B cell (primary cell): ENCODE results near the gene HOXD8. TPM values are rescaled to one million over a fixed set of nuclear protein-coding genes. Genes with fewer than 3 reads are reported as not detected.

Experiments used
- ATAC-seq: fragments of 200-7000 bp; cut with Tn5 transposase; one replicate; pipeline ENCODE4 v1.10.0; 2021; ENCODE audit warnings: low read depth, mild to moderate bottlenecking, moderate number of reproducible peaks, moderate library complexity
- CTCF ChIA-PET: fragments of 350-600 bp; sonication (Branson Sonifier 250); formaldehyde crosslinking; loops from one replicate; lab custom pipeline; 2021; ENCODE audit warnings: antibody characterized with exemption, inconsistent platforms; lab: Charles Lee
- POLR2A ChIA-PET: fragments of 350-600 bp; sonication (Branson Sonifier 250); formaldehyde crosslinking; loops from one replicate; lab custom pipeline; 2021; ENCODE audit warnings: antibody characterized with exemption; lab: Charles Lee
- DNase-seq: peaks from one replicate; pipeline ENCODE4 v3.0.0; 2013
- H2AFZ ChIP-seq: 2 replicates; pipeline ENCODE4 v1.6.1; 2012; ENCODE audit warnings: mild to moderate bottlenecking, low read depth, low read length; ENCODE audit not compliant: insufficient read depth, poor library complexity, severe bottlenecking
- H3K27ac ChIP-seq, 2 donors: 1 replicate in 1 of 2; 2 replicates in 1 of 2; pipeline ENCODE4 v1.5.1; 2012 to 2013; ENCODE audit warnings: low read length in 2 of 2, mild to moderate bottlenecking in 2 of 2, moderate library complexity in 1 of 2
- H3K27me3 ChIP-seq, 4 experiments: fragments of 200-600 bp in 1 of 4; sonication (generic) in 1 of 4; replicated peaks in 1 of 4; 1 replicate in 2 of 4; 2 replicates in 2 of 4; pipeline versions ENCODE4 v1.6.1 to v1.7.0; 2013 to 2016; ENCODE audit warnings: low read length in 3 of 4, mild to moderate bottlenecking in 2 of 4, mixed read lengths in 1 of 4, moderate library complexity in 1 of 4; ENCODE audit not compliant: insufficient read depth in 4 of 4, control insufficient read depth in 3 of 4; ENCODE audit errors: control extremely low read depth in 1 of 4
- H3K36me3 ChIP-seq, 2 experiments: replicated peaks in 1 of 2; 1 replicate in 1 of 2; 2 replicates in 1 of 2; pipeline versions ENCODE4 v1.6.1 to v1.7.1; 2013; ENCODE audit warnings: low read length in 1 of 2; ENCODE audit not compliant: insufficient read depth in 2 of 2, control insufficient read depth in 1 of 2; ENCODE audit errors: control extremely low read depth in 1 of 2, extremely low read depth in 1 of 2
- H3K4me1 ChIP-seq, 2 donors: fragments of 200-600 bp in 1 of 2; sonication (generic) in 1 of 2; 1 replicate in 1 of 2; 2 replicates in 1 of 2; pipeline versions ENCODE4 v1.5.1 to v1.6.1; 2013 to 2017; ENCODE audit warnings: low read length in 2 of 2; ENCODE audit not compliant: control insufficient read depth in 2 of 2, insufficient read depth in 2 of 2
- H3K4me2 ChIP-seq: replicated peaks from 2 replicates; pipeline ENCODE3; 2012; ENCODE audit warnings: mild to moderate bottlenecking, low read depth, low read length; ENCODE audit not compliant: poor library complexity, severe bottlenecking
- H3K4me3 ChIP-seq, 5 experiments: fragments of 200-600 bp in 1 of 5; sonication (generic) in 1 of 5; 1 replicate in 3 of 5; 2 replicates in 2 of 5; pipeline versions ENCODE4 v1.5.1 to v1.7.0; 2011 to 2016; ENCODE audit warnings: low read length in 4 of 5, mild to moderate bottlenecking in 4 of 5, low read depth in 2 of 5, control low read depth in 1 of 5, moderate library complexity in 1 of 5; ENCODE audit not compliant: insufficient read depth in 1 of 5; ENCODE audit errors: control extremely low read depth in 1 of 5, extremely low read depth in 1 of 5
- H3K79me2 ChIP-seq: fragments of 200-600 bp; sonication (generic); one replicate; pipeline ENCODE4 v1.6.0; 2016; ENCODE audit warnings: low read length; ENCODE audit not compliant: control insufficient read depth, insufficient read depth
- H3K9ac ChIP-seq: fragments of 200-600 bp; sonication (generic); 2 replicates; pipeline ENCODE4 v1.6.1; 2017; ENCODE audit warnings: mild to moderate bottlenecking, low read length, moderate library complexity
- H3K9me3 ChIP-seq, 3 donors: one replicate each; pipeline versions ENCODE4 v1.6.1 to v1.7.1; 2013; ENCODE audit warnings: low read length in 2 of 3; ENCODE audit not compliant: control insufficient read depth in 2 of 3, insufficient read depth in 1 of 3; ENCODE audit errors: control extremely low read depth in 1 of 3
- H4K20me1 ChIP-seq: 2 replicates; pipeline ENCODE4 v1.6.0; 2012; ENCODE audit warnings: mild to moderate bottlenecking, low read length; ENCODE audit not compliant: insufficient read depth, control insufficient read depth, poor library complexity, severe bottlenecking
- H3K27ac Mint-ChIP-seq: one replicate; pipeline ENCODE4 v1.8.0; 2021; ENCODE audit warnings: mixed read lengths
- H3K27me3 Mint-ChIP-seq: one replicate; pipeline ENCODE4 v1.8.0; 2021; ENCODE audit warnings: mixed read lengths
- H3K4me1 Mint-ChIP-seq: one replicate; pipeline ENCODE4 v1.8.0; 2021; ENCODE audit warnings: mixed read lengths
- H3K4me3 Mint-ChIP-seq: one replicate; pipeline ENCODE4 v1.8.0; 2021; ENCODE audit warnings: mixed read lengths
- H3K9me3 Mint-ChIP-seq: one replicate; pipeline ENCODE4 v1.8.0; 2022; ENCODE audit warnings: mixed read lengths; ENCODE audit not compliant: insufficient read depth
- EZH2 ChIP-seq: IDR thresholded peaks from 2 replicates; pipeline ENCODE4 v1.6.1; 2012; ENCODE audit warnings: borderline replicate concordance, low read depth, mild to moderate bottlenecking, moderate library complexity, low read length; ENCODE audit not compliant: insufficient read depth, poor library complexity, severe bottlenecking
- WGBS: methylation state at CpG from one replicate; pipeline ENCODE4 v1.1.5; 2013; ENCODE audit warnings: missing lambda C conversion rate; ENCODE audit not compliant: insufficient coverage; 5-methylcytosine and 5-hydroxymethylcytosine counted together
- intact Hi-C: fragments of 100-400 bp; cut with micrococcal nuclease; formaldehyde crosslinking; loops from one replicate; pipeline ENCODE4 v1.10.0; 2022
- polyA plus RNA-seq: library from polyadenylated mRNA; depleted of rRNA; stranded (reverse); fragments of >200 nt; gene quantifications from 2 replicates; pipeline ENCODE4 v1.2.3, GENCODE V29; 2012
- total RNA-seq, 2 donors: library from RNA; stranded (reverse); fragments of 120-200 nt in 1 of 2; gene quantifications; 1 replicate in 1 of 2; 2 replicates in 1 of 2; pipeline versions ENCODE4 v1.2.3 to v1.2.4, GENCODE V29; 2013 to 2022
- TF ChIP-seq, protein P1 (sequence below): fragments of 200-600 bp; IDR thresholded peaks from one replicate; pipeline ENCODE4 v1.8.0; 2022; ENCODE audit warnings: antibody characterized with exemption, mild to moderate bottlenecking

The HOXD8 gene
- total and polyA plus RNA-seq, 2 donors (not counting 1 experiment from before 2014, with no cell fraction given), result not detected

DNA sequence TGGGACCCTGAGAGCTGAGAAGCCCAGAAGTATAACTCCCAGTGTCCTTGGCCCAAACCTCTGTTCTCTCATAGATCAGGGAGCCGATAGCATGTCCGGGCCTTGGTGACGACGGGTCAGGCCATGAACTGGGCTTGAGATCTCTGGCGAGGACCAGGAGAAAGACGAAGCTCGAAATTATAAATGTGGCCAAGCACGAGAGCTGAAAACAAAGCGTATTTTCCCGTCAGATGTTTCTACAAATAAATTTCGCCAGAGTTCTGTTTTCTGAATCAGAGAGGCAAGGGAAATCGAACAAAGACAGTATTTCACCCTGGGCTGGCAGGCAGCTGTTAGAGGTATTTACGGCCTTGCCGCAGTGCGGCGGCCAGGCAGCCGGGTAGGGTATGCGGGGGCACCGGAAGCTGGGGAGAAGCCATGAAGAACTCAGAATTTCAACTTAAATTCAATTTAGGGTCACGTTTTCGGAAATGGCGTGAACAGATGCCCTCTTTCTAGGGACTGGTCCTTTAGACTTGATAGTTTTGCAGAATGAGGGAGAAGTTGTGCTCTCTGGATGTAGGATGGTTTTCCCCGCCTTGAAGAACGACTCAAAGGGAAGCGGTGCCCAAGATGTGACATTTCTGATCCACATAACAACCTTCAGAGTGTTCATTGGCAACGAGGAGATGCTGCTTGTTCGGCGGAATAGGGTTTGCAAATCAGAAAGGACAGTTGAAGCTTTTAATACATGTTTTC lies 9.6 kb downstream of the HOXD8 start:
- POLR2A ChIA-PET, result no interaction called here
- TF ChIP-seq, protein P1, sequence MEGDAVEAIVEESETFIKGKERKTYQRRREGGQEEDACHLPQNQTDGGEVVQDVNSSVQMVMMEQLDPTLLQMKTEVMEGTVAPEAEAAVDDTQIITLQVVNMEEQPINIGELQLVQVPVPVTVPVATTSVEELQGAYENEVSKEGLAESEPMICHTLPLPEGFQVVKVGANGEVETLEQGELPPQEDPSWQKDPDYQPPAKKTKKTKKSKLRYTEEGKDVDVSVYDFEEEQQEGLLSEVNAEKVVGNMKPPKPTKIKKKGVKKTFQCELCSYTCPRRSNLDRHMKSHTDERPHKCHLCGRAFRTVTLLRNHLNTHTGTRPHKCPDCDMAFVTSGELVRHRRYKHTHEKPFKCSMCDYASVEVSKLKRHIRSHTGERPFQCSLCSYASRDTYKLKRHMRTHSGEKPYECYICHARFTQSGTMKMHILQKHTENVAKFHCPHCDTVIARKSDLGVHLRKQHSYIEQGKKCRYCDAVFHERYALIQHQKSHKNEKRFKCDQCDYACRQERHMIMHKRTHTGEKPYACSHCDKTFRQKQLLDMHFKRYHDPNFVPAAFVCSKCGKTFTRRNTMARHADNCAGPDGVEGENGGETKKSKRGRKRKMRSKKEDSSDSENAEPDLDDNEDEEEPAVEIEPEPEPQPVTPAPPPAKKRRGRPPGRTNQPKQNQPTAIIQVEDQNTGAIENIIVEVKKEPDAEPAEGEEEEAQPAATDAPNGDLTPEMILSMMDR, result no peak
- TF ChIP-seq EZH2, result no peak
- no peak overlapping the region for H3K27ac Mint-ChIP-seq
- 12% methylated on average over 24 of the region's 28 CpGs for WGBS
- no peak overlapping the region for H3K27ac ChIP-seq
- peaks cover 0 to 91% (median 73%) of the 10 kb centered on the region in 4 experiments for H3K27me3 ChIP-seq
- H3K4me3 ChIP-seq, result no peak overlapping the region
- intact Hi-C loops, result no loop called here
- peaks cover 19 to 40% of the 10 kb centered on the region in 2 donors for H3K4me1 ChIP-seq
- no peak overlapping the region for H3K9ac ChIP-seq
- no peaks in the 10 kb centered on the region for H3K36me3 ChIP-seq
- peaks cover 0 to 33% (median 6%) of the 10 kb centered on the region in 3 donors for H3K9me3 ChIP-seq
- H3K4me2 ChIP-seq, result no peak overlapping the region
- peak; percentile 41 for DNase-seq
- no peaks in the 10 kb centered on the region for H4K20me1 ChIP-seq
- H3K9me3 Mint-ChIP-seq, result no peaks in the 10 kb centered on the region
- no peak overlapping the region for H2AFZ ChIP-seq
- ATAC-seq, result no peak
- peaks cover 82% of the 10 kb centered on the region for H3K27me3 Mint-ChIP-seq
- CTCF ChIA-PET, result interaction anchor here (0.7 to 3.8 kb wide), 7 partner anchors 8 to 1546 kb away, joined by 3 to 26 read pairs (median 13); no protein-coding TSS in a partner anchor
- no peaks in the 10 kb centered on the region for H3K79me2 ChIP-seq
- no peak overlapping the region for H3K4me3 Mint-ChIP-seq
- peaks cover 27% of the 10 kb centered on the region for H3K4me1 Mint-ChIP-seq
